NCI-H226 (cell line): ENCODE measurements around the gene PI4KA.
A peak's percentile ranks its signal among the peaks of the same experiment; 100 is the strongest.

ENCODE experiments used
- DNase-seq: peaks from one replicate; pipeline ENCODE4 v3.0.0-alpha.2; 2015

The PI4KA gene

GRCh38 chr22:20881869-20882815 lies 23.5 kb upstream of the PI4KA start:
- DNase-seq: no peak

- peak; percentile 34 for DNase-seq
Observed at GRCh38 chr22:20881231-20881630, 22.6 kb upstream of the PI4KA start.

GRCh38 chr22:20877715-20878114 lies 19.1 kb upstream of the PI4KA start:
- no peak for DNase-seq

- DNase-seq: no peak
Observed at GRCh38 chr22:20875296-20875695, 16.7 kb upstream of the PI4KA start.

- DNase-seq: no peak
Observed at GRCh38 chr22:20873214-20873613, 14.6 kb upstream of the PI4KA start.

GRCh38 chr22:20869234-20869633 lies 10.6 kb upstream of the PI4KA start:
- no peak for DNase-seq

- DNase-seq: no peak
Observed at GRCh38 chr22:20868025-20868962, 9.7 kb upstream of the PI4KA start.

GRCh38 chr22:20867179-20868024 lies 8.8 kb upstream of the PI4KA start:
- DNase-seq: no peak

- DNase-seq: no peak
Observed at GRCh38 chr22:20866736-20867135, 8.1 kb upstream of the PI4KA start.

- no peak for DNase-seq
Observed at GRCh38 chr22:20865875-20866445, 7.3 kb upstream of the PI4KA start.

- DNase-seq: no peak
Observed at GRCh38 chr22:20865331-20865730, 6.7 kb upstream of the PI4KA start.

GRCh38 chr22:20864186-20864908 lies 5.7 kb upstream of the PI4KA start:
- DNase-seq: no peak

- no peak for DNase-seq
Observed at GRCh38 chr22:20863366-20863765, 4.8 kb upstream of the PI4KA start.

GRCh38 chr22:20862540-20862939 lies 3.9 kb upstream of the PI4KA start:
- no peak for DNase-seq

- no peak for DNase-seq
Observed at GRCh38 chr22:20859615-20860014, 1.0 kb upstream of the PI4KA start.

GRCh38 chr22:20857838-20858614 lies 585 bp downstream of the PI4KA start:
- DNase-seq: peak; percentile 52

- no peak for DNase-seq
Observed at GRCh38 chr22:20857247-20857643, 1.4 kb downstream of the PI4KA start.

GRCh38 chr22:20853236-20853660 lies 5.4 kb downstream of the PI4KA start:
- no peak for DNase-seq

- DNase-seq: no peak
Observed at GRCh38 chr22:20852503-20852902, 6.1 kb downstream of the PI4KA start.

- no peak for DNase-seq
Observed at GRCh38 chr22:20852076-20852475, 6.5 kb downstream of the PI4KA start.
